AG09319 (cell line): ENCODE results near the gene TBC1D16.

ENCODE experiments used
- DNase-seq: peaks from one replicate; pipeline ENCODE4 v3.0.0-alpha.2; 2010; ENCODE audit warnings: low read depth; ENCODE audit errors: extremely low read depth
- CTCF ChIP-seq: IDR thresholded peaks from 2 replicates; pipeline ENCODE4 v1.5.1; 2011; ENCODE audit warnings: low read depth, mild to moderate bottlenecking, inconsistent platforms, low read length, moderate library complexity

The TBC1D16 gene

DNA sequence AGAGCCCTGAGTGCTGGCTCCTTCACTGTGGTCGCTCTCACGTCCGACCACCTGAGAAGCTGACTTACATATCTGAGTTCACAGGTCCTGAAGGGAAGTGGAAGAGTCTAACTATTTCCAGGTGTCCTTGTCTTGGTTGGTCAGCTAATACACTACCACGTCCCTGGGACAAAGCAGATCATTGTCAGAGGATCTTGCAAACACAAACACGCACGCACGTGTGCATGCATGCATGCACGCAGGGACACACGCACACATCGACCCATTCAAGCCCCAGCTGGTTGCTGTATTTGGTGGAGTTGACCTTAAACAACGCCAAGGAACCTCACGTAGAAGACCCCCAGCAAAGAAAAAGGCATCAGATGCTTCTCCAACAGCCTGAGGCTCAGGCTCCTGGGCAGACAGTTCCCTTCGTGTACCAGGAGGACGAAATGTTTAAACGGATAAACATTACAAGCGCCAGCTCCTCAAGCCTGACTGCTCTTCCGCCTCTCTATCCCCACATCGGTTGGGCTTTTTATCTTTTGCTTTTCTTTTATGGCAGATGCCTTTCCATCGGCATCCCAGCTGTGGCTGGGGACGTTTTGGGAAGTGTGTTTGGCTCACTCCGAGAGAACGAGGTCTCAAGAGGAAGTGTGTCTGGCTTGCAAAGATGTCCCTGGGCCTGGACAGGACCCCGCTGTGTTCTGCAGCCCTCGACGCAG is 95.8 kb downstream of the TBC1D16 start:
- TF ChIP-seq CTCF, result no peak
- DNase-seq, result no peak

DNA sequence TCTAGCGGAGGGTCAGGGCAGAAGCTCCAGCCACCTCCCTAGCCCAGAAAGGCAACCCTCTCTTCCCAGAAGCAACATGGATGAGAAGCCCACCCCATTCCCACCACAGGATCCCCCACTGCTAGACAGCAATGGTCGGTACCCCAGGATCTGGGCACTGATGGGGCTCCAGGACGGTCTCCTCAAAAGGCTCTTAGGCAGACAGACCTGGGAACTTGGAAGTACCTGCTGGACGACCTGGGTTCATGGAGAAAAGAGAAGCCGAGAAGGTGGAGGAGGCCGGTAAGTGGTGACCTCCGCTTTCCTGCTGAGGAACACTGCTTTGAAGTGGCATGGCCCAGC is 96.6 kb downstream of the TBC1D16 start:
- DNase-seq, result no peak
- no peak for TF ChIP-seq CTCF

- no peak for TF ChIP-seq CTCF
- no peak for DNase-seq
Observed at GRCh38 chr17:79938336-79939093, 97.2 kb downstream of the TBC1D16 start.

DNA sequence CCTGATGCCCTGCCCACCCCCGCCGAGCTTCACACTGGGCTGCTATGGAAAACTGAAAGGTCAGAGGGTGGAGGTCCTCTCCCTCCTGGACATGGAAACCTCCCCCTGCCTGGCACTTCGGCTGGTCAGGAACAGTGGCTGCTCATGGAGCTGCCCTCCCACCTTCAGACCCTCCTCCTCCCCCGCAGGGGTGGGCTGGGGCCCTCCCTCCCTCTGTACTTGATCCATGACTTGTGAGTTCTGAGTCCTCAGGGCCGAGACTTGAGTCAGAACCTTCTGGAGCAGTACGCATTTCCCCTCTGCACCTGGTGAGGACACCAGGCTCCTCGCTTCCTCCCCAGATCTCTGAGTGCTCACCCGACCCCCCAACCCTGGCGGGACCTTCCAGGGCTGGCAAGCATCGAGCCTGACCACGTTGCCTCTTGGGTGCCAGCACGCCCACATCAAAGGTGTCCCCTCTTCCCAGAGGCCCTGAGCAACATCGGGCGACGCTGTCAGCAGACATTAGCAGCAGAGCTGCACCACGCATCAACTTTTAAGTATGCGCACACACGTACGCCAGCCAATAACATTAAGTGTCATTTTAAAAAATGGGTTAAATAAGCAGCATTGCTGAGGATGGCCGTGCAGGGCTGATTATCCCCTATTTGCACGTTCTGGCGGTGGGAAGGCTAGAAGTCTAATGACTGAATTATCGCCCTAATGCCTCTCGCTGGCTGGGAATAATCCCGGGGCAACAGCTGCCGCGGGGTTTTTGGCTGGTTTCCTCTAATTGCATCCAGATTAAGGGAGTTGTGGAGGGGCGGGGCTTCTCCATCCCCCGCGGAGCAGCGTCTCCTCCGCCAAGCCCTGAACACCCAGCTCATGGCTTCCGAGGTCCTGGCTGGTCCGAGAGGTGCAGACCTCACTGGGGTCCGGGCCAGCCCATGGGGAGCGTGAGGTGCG is 98.0 kb downstream of the TBC1D16 start:
- no peak for DNase-seq
- TF ChIP-seq CTCF, result no peak

DNA sequence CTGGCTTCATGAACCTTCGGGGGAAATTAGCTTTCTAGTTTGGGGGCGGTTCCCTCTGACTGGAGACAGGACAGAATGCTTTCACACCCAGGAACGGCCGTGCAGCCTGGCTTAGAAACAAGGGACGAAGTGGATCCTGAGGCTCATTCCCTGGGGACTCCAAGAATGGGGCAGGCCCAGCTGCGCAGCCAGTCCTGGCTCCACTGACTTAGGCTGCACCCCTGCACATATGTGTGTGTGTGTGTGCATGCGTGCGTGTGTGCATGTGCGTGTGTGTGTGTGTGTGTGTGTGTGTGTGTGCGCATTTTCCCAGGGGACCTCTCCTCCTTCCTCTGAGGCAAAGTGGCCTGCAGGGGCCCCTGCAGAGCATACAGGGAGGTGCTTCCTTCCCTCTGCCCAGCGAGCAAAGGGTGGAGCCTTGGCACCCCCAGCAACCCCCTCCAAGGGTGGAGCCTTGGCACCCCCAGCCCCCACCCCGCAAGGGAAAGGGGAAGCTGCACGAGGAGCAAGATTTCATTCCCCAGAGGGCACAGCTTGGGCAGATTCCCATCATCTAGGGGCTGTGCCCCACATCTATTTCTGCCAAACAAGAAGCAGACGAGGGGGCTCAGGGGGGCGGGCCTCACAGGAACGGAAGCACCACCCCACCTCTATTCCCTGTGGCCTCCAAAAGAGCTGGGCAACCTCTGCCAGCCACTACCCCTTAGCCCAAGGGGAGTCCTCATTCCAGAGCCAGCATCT is 98.9 kb downstream of the TBC1D16 start:
- DNase-seq, result no peak
- TF ChIP-seq CTCF, result no peak

DNA sequence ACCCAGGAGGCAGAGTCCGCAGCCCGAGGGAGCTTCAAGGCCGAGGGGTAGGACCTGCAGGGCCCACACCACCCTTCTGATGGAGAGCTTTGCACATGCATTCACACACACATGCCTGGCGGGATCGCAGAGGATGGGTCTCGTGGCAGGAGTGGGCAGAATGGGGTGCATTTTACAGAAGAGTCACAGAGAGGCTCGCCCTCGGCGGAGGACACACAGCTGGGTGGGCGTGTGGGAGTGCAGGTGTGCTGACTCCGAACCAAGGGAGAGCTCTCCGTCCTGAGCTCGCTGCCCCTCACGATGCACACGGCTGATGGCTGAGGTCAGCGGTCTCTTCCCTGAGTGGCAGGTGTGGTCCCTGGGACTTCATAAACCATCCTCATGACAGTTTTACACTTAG is 99.6 kb downstream of the TBC1D16 start:
- DNase-seq, result no peak

More for the DNA sequence above, 99.6 kb downstream of the TBC1D16 start:
- no peak for TF ChIP-seq CTCF
